ENCODE results near the gene IFNGR1. TPM values are rescaled to one million over a fixed set of nuclear protein-coding genes. Genes with fewer than 3 reads are reported as not detected.

IFNGR1 gene
- total RNA-seq, 4 donors from 2014 or later = 53.5 to 122 (median 94.9) TPM

DNA sequence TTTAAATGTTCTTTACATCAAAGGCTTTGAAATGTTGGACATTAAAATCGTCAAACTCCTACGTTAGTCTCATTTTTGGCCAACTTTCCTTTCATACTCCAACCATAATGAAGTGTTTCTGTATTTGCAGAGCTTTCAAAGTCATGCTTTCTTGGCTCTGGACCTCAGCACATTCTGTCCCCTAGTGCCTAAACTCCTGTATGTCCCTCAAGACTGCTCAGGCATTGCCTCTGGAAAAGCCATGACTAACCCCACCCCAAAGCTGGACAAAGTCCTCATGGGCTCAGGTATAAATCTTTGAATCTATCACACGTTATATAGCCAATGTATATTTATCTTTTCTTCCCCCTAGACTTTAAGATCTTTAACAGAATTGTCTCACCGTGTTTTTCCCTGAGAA is 18.9 kb downstream of the IFNGR1 start:
- intact Hi-C loops (cut with DNase I; ENCODE audit: low total_unique reads) = no loop called here
- DNase-seq = no peak

DNA sequence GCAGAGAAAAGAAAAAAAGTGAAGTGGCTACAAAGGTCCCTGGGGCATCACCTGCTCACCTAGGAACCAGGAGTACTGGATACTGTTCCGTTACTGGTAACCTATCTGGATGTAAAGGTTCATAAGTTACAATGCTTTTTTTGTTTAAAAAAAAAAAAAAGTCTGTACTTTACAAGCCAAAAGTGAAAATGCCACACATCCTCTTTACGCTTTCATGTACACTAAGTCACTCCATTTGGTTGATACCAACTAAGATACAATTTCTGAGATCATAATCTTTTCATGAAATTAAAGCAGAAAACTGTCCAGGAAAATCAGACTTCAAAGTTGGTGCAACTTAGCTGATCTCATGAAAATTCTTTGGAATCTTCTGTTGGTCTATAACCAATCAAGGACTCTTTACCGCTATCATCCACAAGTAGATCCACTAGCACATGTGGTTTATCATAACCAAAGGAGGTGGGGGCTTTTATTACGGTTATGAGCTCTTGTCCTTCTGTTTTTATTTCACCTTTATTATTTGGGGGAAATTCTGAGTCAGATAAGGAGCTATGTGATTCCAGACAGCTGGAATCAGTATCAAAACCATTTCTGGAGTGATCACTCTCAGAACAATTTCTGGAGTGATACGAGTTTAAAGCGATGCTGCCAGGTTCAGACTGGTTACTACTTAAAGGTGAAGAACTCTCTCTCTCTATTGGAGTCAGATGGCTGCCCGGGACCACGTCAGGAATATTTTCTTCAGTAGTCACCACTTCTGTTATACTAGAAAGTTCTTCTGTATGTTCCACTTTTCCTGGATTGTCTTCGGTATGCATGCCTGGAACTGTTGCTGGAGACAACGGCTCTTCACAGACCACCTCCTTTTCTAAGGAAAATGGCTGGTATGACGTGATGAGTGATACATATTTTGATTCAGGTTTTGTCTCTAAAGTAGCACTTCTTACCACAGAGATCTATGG is 21.2 kb downstream of the IFNGR1 start:
- Histone ChIP-seq H3K9me3 (no peaks in the 10 kb centered on the region), H3K27me3 (no peaks in the 10 kb centered on the region), H3K27ac (no peak overlapping the region), H3K4me1 (no peaks in the 10 kb centered on the region), H3K36me3 (no peaks in the 10 kb centered on the region), H3K4me3 (no peak overlapping the region)
- no peak for DNase-seq
- TF ChIP-seq, protein P1, sequence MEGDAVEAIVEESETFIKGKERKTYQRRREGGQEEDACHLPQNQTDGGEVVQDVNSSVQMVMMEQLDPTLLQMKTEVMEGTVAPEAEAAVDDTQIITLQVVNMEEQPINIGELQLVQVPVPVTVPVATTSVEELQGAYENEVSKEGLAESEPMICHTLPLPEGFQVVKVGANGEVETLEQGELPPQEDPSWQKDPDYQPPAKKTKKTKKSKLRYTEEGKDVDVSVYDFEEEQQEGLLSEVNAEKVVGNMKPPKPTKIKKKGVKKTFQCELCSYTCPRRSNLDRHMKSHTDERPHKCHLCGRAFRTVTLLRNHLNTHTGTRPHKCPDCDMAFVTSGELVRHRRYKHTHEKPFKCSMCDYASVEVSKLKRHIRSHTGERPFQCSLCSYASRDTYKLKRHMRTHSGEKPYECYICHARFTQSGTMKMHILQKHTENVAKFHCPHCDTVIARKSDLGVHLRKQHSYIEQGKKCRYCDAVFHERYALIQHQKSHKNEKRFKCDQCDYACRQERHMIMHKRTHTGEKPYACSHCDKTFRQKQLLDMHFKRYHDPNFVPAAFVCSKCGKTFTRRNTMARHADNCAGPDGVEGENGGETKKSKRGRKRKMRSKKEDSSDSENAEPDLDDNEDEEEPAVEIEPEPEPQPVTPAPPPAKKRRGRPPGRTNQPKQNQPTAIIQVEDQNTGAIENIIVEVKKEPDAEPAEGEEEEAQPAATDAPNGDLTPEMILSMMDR (IDR thresholded peaks at IDR 0.05) = no peak
- no peak for TF ChIP-seq POLR2A (IDR thresholded peaks at IDR 0.05)
- intact Hi-C loops (cut with DNase I; ENCODE audit: low total_unique reads) = no loop called here

More for the DNA sequence above, 18.9 kb downstream of the IFNGR1 start:
- TF ChIP-seq, protein P1 (IDR thresholded peaks at IDR 0.05) = no peak
- TF ChIP-seq POLR2A (IDR thresholded peaks at IDR 0.05) = no peak
- Histone ChIP-seq H3K36me3 (no peaks in the 10 kb centered on the region), H3K9me3 (no peaks in the 10 kb centered on the region), H3K27me3 (no peaks in the 10 kb centered on the region), H3K27ac (no peak overlapping the region), H3K4me1 (no peaks in the 10 kb centered on the region), H3K4me3 (no peak overlapping the region)

DNA sequence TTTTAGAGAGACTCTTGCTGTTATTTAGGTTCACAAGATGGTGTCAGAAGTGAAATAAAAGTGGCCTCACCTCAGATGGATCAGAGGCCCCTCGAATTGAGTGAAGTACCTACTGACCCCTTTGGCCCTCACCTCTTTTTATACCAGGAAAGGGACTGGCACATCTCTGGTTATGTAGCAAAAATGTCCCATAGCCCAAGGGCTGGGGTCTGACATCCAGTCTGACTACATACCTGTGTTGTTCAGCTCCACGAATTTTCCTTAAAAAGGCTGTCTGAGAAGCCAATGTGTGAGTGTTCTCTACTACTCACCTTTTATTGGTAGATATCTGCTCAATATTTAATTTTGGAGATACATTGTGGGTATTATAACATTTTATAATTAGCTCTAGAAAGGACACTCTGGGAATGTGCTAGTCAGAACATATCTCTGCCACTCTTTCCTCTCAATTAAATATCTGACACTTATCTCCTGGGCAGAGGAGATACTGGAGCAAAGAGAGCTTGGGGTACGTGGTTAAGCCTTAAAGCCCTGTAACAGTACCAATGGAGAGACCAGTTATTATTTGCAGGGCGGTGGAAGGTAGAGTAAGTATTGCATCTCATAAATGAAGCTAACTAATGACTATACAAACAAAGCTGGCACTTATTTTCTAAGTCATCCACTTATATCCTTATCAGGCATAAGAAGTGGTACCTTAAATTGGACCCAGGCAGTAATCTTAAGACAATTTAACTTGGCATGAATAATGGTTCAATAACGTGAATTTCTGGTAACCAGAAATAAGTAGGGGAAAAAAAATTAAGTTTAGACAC is 25.7 kb downstream of the IFNGR1 start:
- no peaks in the 10 kb centered on the region for H3K36me3 ChIP-seq
- TF ChIP-seq, protein P1 (IDR thresholded peaks at IDR 0.05) = no peak
- TF ChIP-seq POLR2A (IDR thresholded peaks at IDR 0.05) = no peak
- no peak overlapping the region for H3K27ac ChIP-seq
- intact Hi-C loops (cut with DNase I; ENCODE audit: low total_unique reads) = no loop called here
- no peaks in the 10 kb centered on the region for H3K4me1 ChIP-seq
- no peaks in the 10 kb centered on the region for H3K9me3 ChIP-seq
- no peaks in the 10 kb centered on the region for H3K27me3 ChIP-seq
- H3K4me3 ChIP-seq = no peak overlapping the region
- no peak for DNase-seq

DNA sequence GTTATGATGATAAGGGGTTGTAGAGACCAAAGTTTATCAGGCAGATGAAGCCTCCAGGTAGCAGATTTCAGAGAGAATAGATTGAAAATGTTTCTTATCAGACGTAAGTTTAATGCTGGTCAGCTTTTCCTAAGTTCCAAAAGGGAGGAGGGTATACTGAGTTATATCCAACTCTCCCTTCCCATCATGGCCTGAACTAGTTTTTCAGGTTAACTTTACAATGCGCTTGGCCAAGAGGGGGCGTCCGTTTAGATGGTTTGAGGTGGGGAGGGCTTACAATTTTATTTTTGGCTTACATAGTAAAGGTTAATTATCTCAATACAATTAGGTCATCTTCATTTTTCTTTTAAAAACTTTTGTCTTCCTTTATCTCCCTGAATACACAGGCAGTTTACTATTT is 26.4 kb downstream of the IFNGR1 start:
- Histone ChIP-seq H3K27me3 (no peaks in the 10 kb centered on the region), H3K27ac (no peak overlapping the region), H3K9me3 (no peaks in the 10 kb centered on the region), H3K4me3 (no peak overlapping the region), H3K36me3 (no peaks in the 10 kb centered on the region), H3K4me1 (no peaks in the 10 kb centered on the region)
- intact Hi-C loops (cut with DNase I; ENCODE audit: low total_unique reads) = no loop called here
- no peak for TF ChIP-seq POLR2A (IDR thresholded peaks at IDR 0.05)
- TF ChIP-seq, protein P1 (IDR thresholded peaks at IDR 0.05) = no peak
- DNase-seq = no peak

DNA sequence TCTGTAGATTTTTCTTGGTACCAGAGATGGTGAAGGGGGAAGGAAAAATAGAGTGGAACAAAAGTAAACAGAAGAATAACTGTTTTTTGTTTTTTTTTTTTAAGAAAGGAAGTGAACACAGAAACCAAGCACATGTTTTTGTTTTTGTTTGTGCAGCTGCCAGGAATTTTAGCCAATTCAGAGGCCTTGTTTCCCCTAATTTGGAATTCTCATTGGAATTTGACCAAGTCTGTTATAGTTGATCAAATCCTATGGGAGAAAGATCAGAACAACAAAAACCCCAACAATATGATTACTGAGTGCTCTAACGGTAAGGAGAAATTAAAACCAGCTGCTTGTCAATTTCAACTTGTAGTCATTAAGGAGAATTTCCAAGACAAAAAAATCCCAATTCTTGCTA is 27.5 kb downstream of the IFNGR1 start:
- intact Hi-C loops (cut with DNase I; ENCODE audit: low total_unique reads) = no loop called here
- no peak overlapping the region for H3K27ac ChIP-seq

More for the DNA sequence above, 27.5 kb downstream of the IFNGR1 start:
- no peak for DNase-seq
- no peaks in the 10 kb centered on the region for H3K27me3 ChIP-seq
- TF ChIP-seq POLR2A (IDR thresholded peaks at IDR 0.05) = no peak
- TF ChIP-seq, protein P1 (IDR thresholded peaks at IDR 0.05) = no peak
- no peaks in the 10 kb centered on the region for H3K9me3 ChIP-seq
- no peaks in the 10 kb centered on the region for H3K36me3 ChIP-seq
- no peak overlapping the region for H3K4me3 ChIP-seq
- H3K4me1 ChIP-seq = no peaks in the 10 kb centered on the region

All from uterus (tissue), 4 donors.